Measurements from ENCODE around the gene UACA.
"Not testable (repeated sequence)": the region's sequence is repeated elsewhere in the genome, so short reads cannot be mapped to it uniquely, and the experiment has no call there.

Gene UACA

GRCh38 chr15:70663069-70663468 is 100.3 kb downstream of the UACA start:
- DNase-seq (ENCODE audit: low read depth, low spot score) = not testable (repeated sequence)

- no peak for DNase-seq (ENCODE audit: low read depth, low spot score)
These were observed 103.7 kb downstream of the UACA start for GRCh38 chr15:70659662-70660061.

- no peak for DNase-seq (ENCODE audit: low read depth, low spot score)
These were observed 104.7 kb downstream of the UACA start for GRCh38 chr15:70658641-70659040.

GRCh38 chr15:70653426-70653825 is 109.9 kb downstream of the UACA start:
- no peak for DNase-seq (ENCODE audit: low read depth, low spot score)

- no peak for DNase-seq (ENCODE audit: low read depth, low spot score)
These were observed 111.0 kb downstream of the UACA start for GRCh38 chr15:70652341-70652740.

GRCh38 chr15:70651303-70651845 is 112.0 kb downstream of the UACA start:
- DNase-seq (ENCODE audit: low read depth, low spot score) = no peak

GRCh38 chr15:70650567-70651302 is 112.6 kb downstream of the UACA start:
- no peak for DNase-seq (ENCODE audit: low read depth, low spot score)

GRCh38 chr15:70647396-70647795 is 116.0 kb downstream of the UACA start:
- DNase-seq (ENCODE audit: low read depth, low spot score) = no peak

- DNase-seq (ENCODE audit: low read depth, low spot score) = no peak
These were observed 117.2 kb downstream of the UACA start for GRCh38 chr15:70646169-70646568.

- no peak for DNase-seq (ENCODE audit: low read depth, low spot score)
These were observed 119.6 kb downstream of the UACA start for GRCh38 chr15:70643783-70644125.

- no peak for DNase-seq (ENCODE audit: low read depth, low spot score)
These were observed 120.1 kb downstream of the UACA start for GRCh38 chr15:70643106-70643782.

- no peak for DNase-seq (ENCODE audit: low read depth, low spot score)
These were observed 126.7 kb downstream of the UACA start for GRCh38 chr15:70636540-70637165.

GRCh38 chr15:70635895-70636294 is 127.5 kb downstream of the UACA start:
- no peak for DNase-seq (ENCODE audit: low read depth, low spot score)

GRCh38 chr15:70633991-70634390 is 129.4 kb downstream of the UACA start:
- no peak for DNase-seq (ENCODE audit: low read depth, low spot score)

- DNase-seq (ENCODE audit: low read depth, low spot score) = no peak
These were observed 130.1 kb downstream of the UACA start for GRCh38 chr15:70633103-70633831.

- DNase-seq (ENCODE audit: low read depth, low spot score) = no peak
These were observed 130.8 kb downstream of the UACA start for GRCh38 chr15:70632491-70633102.

- no peak for DNase-seq (ENCODE audit: low read depth, low spot score)
These were observed 131.3 kb downstream of the UACA start for GRCh38 chr15:70632079-70632478.

GRCh38 chr15:70629735-70630273 is 133.6 kb downstream of the UACA start:
- DNase-seq (ENCODE audit: low read depth, low spot score) = no peak

GRCh38 chr15:70628549-70628896 is 134.8 kb downstream of the UACA start:
- no peak for DNase-seq (ENCODE audit: low read depth, low spot score)

GRCh38 chr15:70627734-70628548 is 135.4 kb downstream of the UACA start:
- no peak for DNase-seq (ENCODE audit: low read depth, low spot score)
